Measurements from ENCODE around the gene CDH22.

Gene CDH22

DNA sequence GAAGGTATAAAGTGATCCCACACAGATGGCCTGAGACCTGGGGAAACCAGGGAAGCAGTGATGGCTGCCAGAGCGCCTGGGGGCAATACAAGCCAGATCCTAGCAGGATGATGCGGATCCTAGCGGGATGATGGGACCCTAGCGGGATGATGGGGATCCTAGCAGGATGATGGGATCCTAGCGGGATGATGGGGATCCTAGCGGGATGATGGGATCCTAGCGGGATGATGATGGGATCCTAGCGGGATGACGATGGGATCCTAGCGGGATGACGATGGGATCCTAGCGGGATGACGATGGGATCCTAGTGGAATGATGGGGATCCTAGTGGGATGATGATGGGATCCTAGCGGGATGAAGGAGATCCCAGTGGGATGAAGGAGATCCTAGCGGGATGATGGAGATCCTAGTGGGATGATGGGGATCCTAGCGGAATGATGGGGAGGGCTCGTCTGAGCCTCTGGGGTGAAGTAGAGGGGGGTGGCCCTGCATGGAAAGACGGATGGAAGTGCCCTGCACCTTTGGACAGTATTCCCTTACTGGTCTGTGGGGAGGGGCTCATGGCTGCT lies 44.2 kb upstream of the CDH22 start:
- Histone ChIP-seq H4K91ac (ENCODE audit: low read depth, low read length, poor library complexity) (no peak overlapping the region), H3K18ac (ENCODE audit: low read length) (no peak overlapping the region), H3K4me1 (ENCODE audit: control insufficient read depth in 2 of 2, insufficient read depth in 1 of 2, low read depth in 1 of 2, low read length in 2 of 2) (peaks cover 33 to 41% of the 10 kb centered on the region in 2 donors), H2AFZ (ENCODE audit: low read length) (no peak overlapping the region), H2BK5ac (ENCODE audit: low read length) (peak overlapping the region; percentile 43), H3K27me3 (ENCODE audit: control insufficient read depth in 3 of 3, insufficient read depth in 3 of 3, low read depth in 1 of 3, low read length in 3 of 3) (no peaks in the 10 kb centered on the region), H2BK12ac (ENCODE audit: low read length) (no peak overlapping the region), H3K36me3 (replicated peaks in 1 of 2; ENCODE audit: control insufficient read depth in 2 of 2, insufficient read depth in 2 of 2, low read length in 2 of 2) (peaks cover 13 to 40% of the 10 kb centered on the region in 2 donors), H2BK120ac (ENCODE audit: low read depth, low read length) (no peak overlapping the region), H3K4me3 (ENCODE audit: low read length in 2 of 2) (no peak overlapping the region), H3K27ac (replicated peaks; ENCODE audit: low read length) (no peak overlapping the region), H2BK15ac (ENCODE audit: low read length) (peak overlapping the region; percentile 93), H3K4me2 (ENCODE audit: insufficient read depth, low read length, poor library complexity, severe bottlenecking) (no peak overlapping the region), H3K14ac (ENCODE audit: low read length) (no peak overlapping the region), H3K4ac (ENCODE audit: low read length) (no peak overlapping the region), H3K9ac (ENCODE audit: low read depth, low read length, poor library complexity) (no peak overlapping the region), H3K23ac (ENCODE audit: low read depth, low read length, poor library complexity) (peak overlapping the region; percentile 14), H4K8ac (ENCODE audit: low read depth, low read length) (no peak overlapping the region), H2AK5ac (ENCODE audit: low read depth, low read length) (no peak overlapping the region), H3K9me3 (replicated peaks in 1 of 2; ENCODE audit: control insufficient read depth in 2 of 2, insufficient read depth in 1 of 2, low read depth in 1 of 2, low read length in 2 of 2) (no peaks in the 10 kb centered on the region), H3K79me1 (ENCODE audit: low read depth, low read length) (peaks cover 7% of the 10 kb centered on the region)
- no peak for DNase-seq (ENCODE audit: low spot score)
- WGBS, 2 donors (ENCODE audit: extremely low coverage in 2 of 2, insufficient read length in 2 of 2, insufficient replicate concordance in 1 of 2), result no CpG with 5 or more reads among the region's 18 CpGs

DNA sequence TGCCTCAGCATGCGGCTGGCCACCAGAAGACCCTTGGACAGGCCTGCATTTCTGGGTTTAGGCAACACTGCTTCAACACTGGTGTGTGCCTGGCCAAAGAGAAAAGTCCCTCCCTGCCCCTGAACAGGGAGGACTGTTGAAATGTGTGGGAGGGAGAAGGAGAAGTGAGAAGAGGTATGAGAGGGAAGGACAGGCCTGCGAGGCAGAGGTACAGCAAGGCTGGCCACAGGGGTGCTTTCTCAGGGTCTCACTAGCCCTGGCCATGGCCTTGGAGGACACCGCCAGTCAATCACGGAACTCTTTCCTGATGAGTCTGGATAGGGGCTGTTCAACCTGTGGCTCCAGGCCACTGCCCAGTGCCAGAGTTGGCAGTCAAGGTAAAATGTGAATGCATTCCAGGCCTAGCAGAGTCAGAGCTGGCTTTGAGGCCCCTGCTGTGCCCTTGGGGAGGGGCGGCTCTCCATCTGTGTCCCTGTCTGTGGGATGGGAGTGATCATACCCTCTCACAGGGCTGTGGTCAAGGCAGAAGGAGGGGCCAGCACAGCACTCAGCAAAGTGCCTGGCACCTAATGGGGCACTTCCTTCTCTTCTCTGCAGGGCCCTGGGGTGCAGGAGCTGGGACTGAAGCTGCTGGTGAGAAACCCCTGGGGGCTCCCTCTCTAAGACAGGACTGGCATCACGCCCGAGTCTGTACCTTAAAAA lies 43.2 kb upstream of the CDH22 start:
- Histone ChIP-seq H2BK5ac (ENCODE audit: low read length) (peak overlapping the region; percentile 43), H2BK120ac (ENCODE audit: low read depth, low read length) (peak overlapping the region; percentile 93), H2BK12ac (ENCODE audit: low read length) (peak overlapping the region; percentile 30), H3K14ac (ENCODE audit: low read length) (peak overlapping the region; percentile 25), H4K8ac (ENCODE audit: low read depth, low read length) (peak overlapping the region; percentile 30), H2BK15ac (ENCODE audit: low read length) (peak overlapping the region; percentile 93), H3K36me3 (replicated peaks in 1 of 2; ENCODE audit: control insufficient read depth in 2 of 2, insufficient read depth in 2 of 2, low read length in 2 of 2) (peaks cover 13 to 35% of the 10 kb centered on the region in 2 donors), H3K9ac (ENCODE audit: low read depth, low read length, poor library complexity) (peak overlapping the region; percentile 78), H3K79me1 (ENCODE audit: low read depth, low read length) (peaks cover 3% of the 10 kb centered on the region), H3K23ac (ENCODE audit: low read depth, low read length, poor library complexity) (no peak overlapping the region), H2AK5ac (ENCODE audit: low read depth, low read length) (peak overlapping the region; percentile 94), H3K9me3 (replicated peaks in 1 of 2; ENCODE audit: control insufficient read depth in 2 of 2, insufficient read depth in 1 of 2, low read depth in 1 of 2, low read length in 2 of 2) (no peaks in the 10 kb centered on the region), H3K4me3 (ENCODE audit: low read length in 2 of 2) (no peak overlapping the region), H3K27me3 (ENCODE audit: control insufficient read depth in 3 of 3, insufficient read depth in 3 of 3, low read depth in 1 of 3, low read length in 3 of 3) (no peaks in the 10 kb centered on the region), H3K4ac (ENCODE audit: low read length) (peak overlapping the region; percentile 12), H3K4me1 (ENCODE audit: control insufficient read depth in 2 of 2, insufficient read depth in 1 of 2, low read depth in 1 of 2, low read length in 2 of 2) (peaks cover 33 to 41% of the 10 kb centered on the region in 2 donors), H3K27ac (replicated peaks; ENCODE audit: low read length) (peak overlapping the region; percentile 90), H4K91ac (ENCODE audit: low read depth, low read length, poor library complexity) (peak overlapping the region; percentile 92), H3K18ac (ENCODE audit: low read length) (peak overlapping the region; percentile 3), H3K4me2 (ENCODE audit: insufficient read depth, low read length, poor library complexity, severe bottlenecking) (no peak overlapping the region), H2AFZ (ENCODE audit: low read length) (no peak overlapping the region)
- DNase-seq (ENCODE audit: low spot score), result no peak
- no CpG with 5 or more reads among the region's 7 CpGs for WGBS, 2 donors (ENCODE audit: extremely low coverage in 2 of 2, insufficient read length in 2 of 2, insufficient replicate concordance in 1 of 2)

DNA sequence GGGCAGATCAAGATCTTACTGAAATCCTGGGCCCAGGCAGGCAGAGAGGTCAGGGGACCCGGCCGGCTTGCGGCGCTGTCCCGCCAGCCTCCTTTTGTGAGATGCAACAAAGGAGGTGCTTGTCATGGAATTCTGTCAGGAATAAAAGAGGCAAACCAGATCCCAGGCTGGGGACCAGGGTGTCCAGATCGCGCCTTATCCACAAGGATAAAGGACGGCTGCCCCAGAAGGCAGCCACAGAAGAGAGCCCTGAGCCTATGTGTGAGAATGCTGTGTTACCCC lies 42.6 kb upstream of the CDH22 start:
- Histone ChIP-seq H3K9ac (ENCODE audit: low read depth, low read length, poor library complexity) (no peak overlapping the region), H2BK12ac (ENCODE audit: low read length) (no peak overlapping the region), H3K79me1 (ENCODE audit: low read depth, low read length) (no peaks in the 10 kb centered on the region), H2AK5ac (ENCODE audit: low read depth, low read length) (no peak overlapping the region), H3K4ac (ENCODE audit: low read length) (no peak overlapping the region), H3K27ac (replicated peaks; ENCODE audit: low read length) (peak overlapping the region; percentile 90), H2AFZ (ENCODE audit: low read length) (peak overlapping the region; percentile 69), H2BK120ac (ENCODE audit: low read depth, low read length) (no peak overlapping the region), H2BK5ac (ENCODE audit: low read length) (no peak overlapping the region), H3K18ac (ENCODE audit: low read length) (peak overlapping the region; percentile 76), H3K4me2 (ENCODE audit: insufficient read depth, low read length, poor library complexity, severe bottlenecking) (no peak overlapping the region), H3K9me3 (replicated peaks in 1 of 2; ENCODE audit: control insufficient read depth in 2 of 2, insufficient read depth in 1 of 2, low read depth in 1 of 2, low read length in 2 of 2) (no peaks in the 10 kb centered on the region), H3K14ac (ENCODE audit: low read length) (no peak overlapping the region), H3K27me3 (ENCODE audit: control insufficient read depth in 3 of 3, insufficient read depth in 3 of 3, low read depth in 1 of 3, low read length in 3 of 3) (no peaks in the 10 kb centered on the region), H3K23ac (ENCODE audit: low read depth, low read length, poor library complexity) (no peak overlapping the region), H3K4me3 (ENCODE audit: low read length in 2 of 2) (no peak overlapping the region), H4K91ac (ENCODE audit: low read depth, low read length, poor library complexity) (no peak overlapping the region), H4K8ac (ENCODE audit: low read depth, low read length) (peak overlapping the region; percentile 85), H3K4me1 (ENCODE audit: control insufficient read depth in 2 of 2, insufficient read depth in 1 of 2, low read depth in 1 of 2, low read length in 2 of 2) (peaks cover 33 to 41% of the 10 kb centered on the region in 2 donors), H2BK15ac (ENCODE audit: low read length) (no peak overlapping the region), H3K36me3 (replicated peaks in 1 of 2; ENCODE audit: control insufficient read depth in 2 of 2, insufficient read depth in 2 of 2, low read length in 2 of 2) (peaks cover 10 to 29% of the 10 kb centered on the region in 2 donors)
- peak; percentile 68 for DNase-seq (ENCODE audit: low spot score)
- WGBS, 2 donors (ENCODE audit: extremely low coverage in 2 of 2, insufficient read length in 2 of 2, insufficient replicate concordance in 1 of 2), result no CpG with 5 or more reads among the region's 8 CpGs

DNA sequence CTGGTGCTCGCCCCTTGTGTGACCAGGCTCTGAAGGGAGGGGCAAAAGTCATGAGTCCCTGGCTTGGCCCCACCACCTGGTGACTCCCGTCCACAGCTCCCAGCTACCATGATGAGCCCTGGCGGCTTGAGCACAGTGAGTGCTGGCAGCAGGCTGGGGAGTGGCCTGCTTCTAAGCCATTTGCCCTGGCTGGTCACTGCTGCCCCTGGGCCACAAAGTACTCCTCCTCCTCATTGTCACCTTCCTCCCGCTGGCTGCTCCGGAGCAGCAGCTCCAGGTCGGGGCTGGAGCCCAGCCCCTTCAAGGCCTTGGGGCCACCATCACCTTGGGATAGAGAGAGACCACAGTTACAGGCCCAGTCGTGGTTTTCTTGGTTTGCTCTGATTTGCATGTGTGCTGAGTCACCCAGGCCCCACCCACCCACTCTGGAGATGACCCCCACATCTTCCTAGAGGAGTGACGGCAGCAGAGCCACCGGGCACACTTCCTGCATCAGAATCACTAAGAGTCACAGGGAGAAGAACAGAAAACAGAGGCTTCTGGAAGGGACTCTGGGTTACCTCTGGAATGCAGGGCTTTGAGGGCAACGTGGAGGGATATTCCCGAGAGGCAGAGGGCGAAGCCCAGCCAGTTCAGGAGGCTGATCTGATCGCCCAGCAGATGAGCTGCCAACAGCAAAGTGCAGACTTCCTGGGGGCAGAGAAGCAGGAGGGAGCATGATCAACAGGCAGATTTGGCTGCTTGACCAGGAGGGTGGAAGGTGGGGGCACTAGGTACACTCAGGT lies 42.1 kb upstream of the CDH22 start:
- H3K27ac ChIP-seq (replicated peaks; ENCODE audit: low read length), result peak overlapping the region; percentile 90
- H2BK120ac ChIP-seq (ENCODE audit: low read depth, low read length), result peak overlapping the region; percentile 68
- H2BK15ac ChIP-seq (ENCODE audit: low read length), result peak overlapping the region; percentile 33
- no peak overlapping the region for H4K91ac ChIP-seq (ENCODE audit: low read depth, low read length, poor library complexity)
- H3K79me1 ChIP-seq (ENCODE audit: low read depth, low read length), result no peaks in the 10 kb centered on the region
- H4K8ac ChIP-seq (ENCODE audit: low read depth, low read length), result peak overlapping the region; percentile 85
- H3K4ac ChIP-seq (ENCODE audit: low read length), result no peak overlapping the region
- no CpG with 5 or more reads among the region's 13 CpGs for WGBS, 2 donors (ENCODE audit: extremely low coverage in 2 of 2, insufficient read length in 2 of 2, insufficient replicate concordance in 1 of 2)
- H3K4me1 ChIP-seq (ENCODE audit: control insufficient read depth in 2 of 2, insufficient read depth in 1 of 2, low read depth in 1 of 2, low read length in 2 of 2), result peaks cover 33 to 41% of the 10 kb centered on the region in 2 donors
- peak overlapping the region; percentile 58 for H2AK5ac ChIP-seq (ENCODE audit: low read depth, low read length)
- no peak overlapping the region for H3K4me3 ChIP-seq (ENCODE audit: low read length in 2 of 2)
- no peak overlapping the region for H2BK5ac ChIP-seq (ENCODE audit: low read length)
- no peak overlapping the region for H3K23ac ChIP-seq (ENCODE audit: low read depth, low read length, poor library complexity)
- H3K27me3 ChIP-seq (ENCODE audit: control insufficient read depth in 3 of 3, insufficient read depth in 3 of 3, low read depth in 1 of 3, low read length in 3 of 3), result no peaks in the 10 kb centered on the region
- H2AFZ ChIP-seq (ENCODE audit: low read length), result peak overlapping the region; percentile 69
- peak overlapping the region; percentile 77 for H2BK12ac ChIP-seq (ENCODE audit: low read length)
- H3K18ac ChIP-seq (ENCODE audit: low read length), result peak overlapping the region; percentile 95
- H3K36me3 ChIP-seq (replicated peaks in 1 of 2; ENCODE audit: control insufficient read depth in 2 of 2, insufficient read depth in 2 of 2, low read length in 2 of 2), result peaks cover 7 to 24% of the 10 kb centered on the region in 2 donors
- peak overlapping the region; percentile 65 for H3K9ac ChIP-seq (ENCODE audit: low read depth, low read length, poor library complexity)
- peak overlapping the region; percentile 39 for H3K14ac ChIP-seq (ENCODE audit: low read length)
- no peaks in the 10 kb centered on the region for H3K9me3 ChIP-seq (replicated peaks in 1 of 2; ENCODE audit: control insufficient read depth in 2 of 2, insufficient read depth in 1 of 2, low read depth in 1 of 2, low read length in 2 of 2)
- DNase-seq (ENCODE audit: low spot score), result peak; percentile 38
- H3K4me2 ChIP-seq (ENCODE audit: insufficient read depth, low read length, poor library complexity, severe bottlenecking), result no peak overlapping the region

Data from neuronal stem cell (in vitro differentiated cells).